OCI-LY7 (cell line): ENCODE results near the gene TRIM67.

Experiments used
- CTCF ChIP-seq: fragments of 200-600 bp; sonication (generic); conservative IDR thresholded peaks from 2 replicates; pipeline ENCODE4 v1.5.1; 2014; ENCODE audit warnings: mild to moderate bottlenecking, antibody characterized with exemption, low read length, moderate library complexity, mixed read lengths
- EZH2phosphoT487 ChIP-seq: fragments of 200-600 bp; sonication (generic); IDR thresholded peaks from 2 replicates; pipeline ENCODE4 v1.6.1; 2018; ENCODE audit warnings: low read depth, borderline replicate concordance, mild to moderate bottlenecking, mixed run types, antibody characterized with exemption, low read length, moderate library complexity, mixed read lengths

- no peak for TF ChIP-seq CTCF
- no peak for TF ChIP-seq EZH2phosphoT487
Measured at GRCh38 chr1:231232870-231233734, 71.2 kb downstream of the TRIM67 start.
